D721Med (cell line): Measurements from ENCODE around the gene TFAP2C.
"Not testable (repeated sequence)": the region's sequence is repeated elsewhere in the genome, so short reads cannot be mapped to it uniquely, and the experiment has no call there.

ENCODE experiments used
- DNase-seq: peaks from one replicate; pipeline ENCODE4 v3.0.0; 2011; ENCODE audit warnings: low spot score; ENCODE audit not compliant: insufficient read length
- FAIRE-seq: peaks from 2 replicates; lab custom pipeline; 2011; peaks lifted over from hg19 to GRCh38; lab: Jason Lieb, UNC
- CTCF ChIP-seq: IDR thresholded peaks from 2 replicates; pipeline ENCODE4 v1.5.1; 2012; ENCODE audit warnings: mild to moderate bottlenecking, control low read depth; ENCODE audit not compliant: insufficient read depth; ENCODE audit errors: missing control alignments

Gene TFAP2C

GRCh38 chr20:56614196-56614595, 14.9 kb upstream of the TFAP2C start:
- FAIRE-seq: no peak
- no peak for DNase-seq
- TF ChIP-seq CTCF: no peak

- no peak for TF ChIP-seq CTCF
These were observed 12.4 kb upstream of the TFAP2C start for GRCh38 chr20:56616716-56617115.

GRCh38 chr20:56617489-56617888, 11.6 kb upstream of the TFAP2C start:
- TF ChIP-seq CTCF: no peak
- DNase-seq (no peak), FAIRE-seq (no peak)

More at GRCh38 chr20:56616716-56617115, 12.4 kb upstream of the TFAP2C start:
- FAIRE-seq: no peak
- DNase-seq: no peak

- FAIRE-seq (no peak), DNase-seq (no peak)
- no peak for TF ChIP-seq CTCF
These were observed 7.4 kb upstream of the TFAP2C start for GRCh38 chr20:56621730-56622129.

DNA sequence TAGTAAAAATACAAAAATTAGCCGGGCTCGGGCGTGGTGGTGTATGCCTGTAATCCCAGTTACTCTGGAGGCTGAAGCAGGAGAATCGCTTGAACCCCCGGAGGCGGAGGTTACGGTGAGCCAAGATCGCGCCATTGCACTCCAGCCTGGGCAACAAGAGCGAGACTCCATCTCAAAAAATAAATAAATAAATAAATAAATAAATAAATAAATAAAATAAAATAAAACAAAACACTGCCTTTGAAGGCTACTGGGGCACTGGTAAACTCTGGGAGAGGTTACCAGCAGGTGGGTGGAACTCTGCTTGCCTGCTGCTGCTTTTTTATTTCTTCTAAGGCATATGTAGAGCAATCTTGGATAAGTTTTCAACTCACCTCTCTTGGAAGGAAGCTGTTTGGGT, 5.2 kb upstream of the TFAP2C start:
- DNase-seq, FAIRE-seq: not testable (repeated sequence)

- no peak for TF ChIP-seq CTCF
- FAIRE-seq (no peak), DNase-seq (no peak)
These were observed 4.1 kb upstream of the TFAP2C start for GRCh38 chr20:56624786-56625681.

GRCh38 chr20:56625837-56626236, 3.3 kb upstream of the TFAP2C start:
- DNase-seq (no peak), FAIRE-seq (no peak)
- TF ChIP-seq CTCF: no peak
